ENCODE measurements around the gene NME4. TPM values are rescaled to one million over a fixed set of nuclear protein-coding genes. Genes with fewer than 3 reads are reported as not detected.
"Not testable (repeated sequence)": the region's sequence is repeated elsewhere in the genome, so short reads cannot be mapped to it uniquely, and the experiment has no call there.

Gene NME4
- polyA plus RNA-seq, 3 donors: 108 to 146 (median 134) TPM

DNA sequence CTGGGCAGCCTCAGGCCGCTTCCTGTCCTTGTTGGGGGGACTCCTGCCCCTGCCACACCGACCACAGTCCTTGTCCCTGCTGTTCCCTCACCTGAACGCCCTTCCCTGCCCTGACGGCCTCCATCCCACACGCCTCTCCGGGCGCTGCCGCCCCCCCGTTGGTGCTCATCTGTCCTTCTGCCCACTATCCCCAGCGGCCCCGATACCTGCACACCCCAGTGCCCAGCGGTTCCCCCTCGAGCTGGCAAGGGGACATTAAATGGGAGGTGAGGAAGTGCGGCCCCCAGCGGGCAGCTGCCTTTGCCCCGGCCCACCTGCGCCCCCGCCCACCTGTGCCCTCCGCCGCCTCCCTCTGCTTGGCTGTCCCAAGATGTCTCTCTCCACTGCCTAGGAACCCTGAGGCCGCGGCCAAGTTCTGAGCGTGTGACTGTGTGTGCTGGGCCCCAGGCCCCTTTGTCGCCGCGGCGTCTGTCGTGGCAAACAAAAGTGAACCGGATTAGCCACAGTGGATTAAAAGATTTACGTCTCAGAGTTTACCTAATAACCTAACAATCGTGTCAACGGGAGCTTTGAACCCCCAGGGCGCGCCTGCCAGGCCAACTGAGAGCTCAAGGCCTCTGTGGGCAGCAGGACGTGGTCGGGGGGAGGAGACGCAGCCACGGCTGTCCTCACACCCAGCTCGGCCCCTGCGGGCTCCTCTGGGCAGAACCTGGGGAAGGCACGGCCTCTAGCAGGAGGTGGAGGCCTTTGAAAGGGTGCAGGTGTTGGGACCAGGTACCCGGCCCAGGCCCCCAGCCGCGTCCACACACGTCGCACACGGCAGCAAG, 36.9 kb upstream of the NME4 start:
- DNase-seq (ENCODE audit: extremely low read depth in 1 of 11, low read depth in 9 of 11, low spot score in 4 of 11): no peak

DNA sequence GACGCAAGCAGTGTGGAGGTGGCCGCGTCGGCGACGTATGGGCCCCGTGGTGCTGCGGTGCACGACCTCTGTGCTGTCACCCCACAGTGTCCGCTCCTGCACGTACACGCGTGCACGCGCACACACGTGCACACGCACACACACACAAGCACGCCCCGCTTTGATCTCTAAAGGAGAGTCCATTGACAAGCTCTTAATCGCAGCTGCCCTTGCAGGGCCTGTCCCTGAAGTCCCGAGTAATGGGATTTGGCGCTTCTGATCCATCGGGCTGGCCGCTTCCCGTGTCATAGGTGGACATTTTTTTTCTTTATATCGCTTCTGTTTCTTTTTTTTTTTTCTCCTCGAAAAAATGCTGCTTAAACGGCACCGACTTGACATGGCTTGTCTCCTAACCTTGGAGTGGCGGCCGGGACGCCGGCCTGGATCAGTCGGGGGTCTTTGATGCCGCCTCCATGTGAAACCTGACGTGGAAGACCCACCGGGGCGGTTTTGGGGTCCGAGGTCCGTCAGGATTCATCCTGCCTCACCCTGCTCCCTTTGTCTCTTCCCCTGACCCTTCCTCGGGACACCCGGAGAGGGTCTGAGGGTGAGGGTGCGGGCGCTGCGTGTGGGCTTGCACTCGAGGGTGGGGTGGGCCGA, 36.2 kb upstream of the NME4 start:
- DNase-seq (ENCODE audit: extremely low read depth in 1 of 11, low read depth in 9 of 11, low spot score in 4 of 11): no peak

DNA sequence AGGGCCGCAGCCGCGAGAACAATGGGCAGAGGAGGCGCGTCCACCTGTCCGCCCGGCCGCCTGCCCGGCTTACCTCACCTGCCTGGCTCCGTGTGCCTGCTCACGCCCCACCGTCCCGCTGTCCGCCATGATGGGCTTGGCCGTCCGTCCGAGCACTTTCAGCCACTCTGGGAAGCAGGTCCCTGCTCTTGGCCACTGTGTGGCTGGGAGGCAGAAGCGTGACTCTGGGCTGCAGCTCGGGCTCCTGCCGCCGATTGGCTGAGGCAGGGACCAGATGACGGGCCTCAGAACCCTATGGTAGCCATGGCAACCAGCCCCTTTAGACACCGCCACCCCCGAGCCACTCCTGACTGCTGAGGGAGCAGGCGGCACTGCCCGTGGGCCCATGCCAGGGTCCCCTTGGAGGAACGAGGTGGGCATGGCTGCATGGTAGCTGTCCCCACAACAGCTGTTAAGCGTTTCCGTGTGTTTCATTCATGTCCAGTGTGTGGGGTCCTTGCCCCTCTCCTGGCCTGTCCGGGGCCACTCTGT, 35.6 kb upstream of the NME4 start:
- DNase-seq (ENCODE audit: extremely low read depth in 1 of 11, low read depth in 9 of 11, low spot score in 4 of 11): no peak

DNA sequence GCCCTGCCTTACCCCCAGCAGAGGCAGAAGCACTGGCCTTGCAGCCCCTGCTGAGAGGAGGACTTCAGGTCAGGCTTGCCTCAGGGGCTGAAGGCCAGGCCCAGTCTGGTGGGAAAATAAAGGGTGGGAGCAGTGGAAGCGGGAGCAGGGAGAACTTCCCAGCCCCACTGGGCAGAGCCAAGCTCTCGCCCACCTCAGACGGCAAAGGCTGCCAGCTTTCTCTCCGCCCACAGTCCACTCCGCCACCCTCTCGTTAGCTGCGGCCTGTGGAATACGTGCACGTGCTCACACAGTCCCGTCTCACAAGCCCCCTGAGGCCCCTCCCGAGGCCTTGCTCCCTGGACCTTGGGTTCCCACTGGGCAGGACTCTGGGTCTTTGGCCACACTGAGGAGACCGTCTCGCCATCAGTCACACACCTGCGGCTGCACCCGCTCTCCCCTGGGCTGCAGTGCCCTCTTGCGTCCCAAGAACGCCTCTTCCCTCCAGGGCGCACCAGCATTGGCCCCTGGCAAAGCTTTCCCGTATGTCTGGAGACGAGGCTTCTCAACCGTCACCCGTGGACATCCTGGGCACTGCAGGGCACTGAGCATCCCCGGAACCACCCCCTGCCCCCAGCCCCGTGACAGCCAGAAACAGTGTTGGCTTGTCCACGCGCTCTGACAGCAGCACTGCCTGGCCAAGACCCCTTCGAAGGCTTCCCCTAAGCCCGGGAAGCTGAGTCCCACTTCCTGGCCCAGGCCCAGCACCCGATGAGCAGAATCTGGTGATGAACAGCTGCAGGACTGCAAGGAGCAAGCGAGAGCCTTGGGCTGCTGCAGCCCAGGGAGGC, 34.9 kb upstream of the NME4 start:
- peak in 1 of 11 donors; percentile 44 for DNase-seq (ENCODE audit: extremely low read depth in 1 of 11, low read depth in 9 of 11, low spot score in 4 of 11)

DNA sequence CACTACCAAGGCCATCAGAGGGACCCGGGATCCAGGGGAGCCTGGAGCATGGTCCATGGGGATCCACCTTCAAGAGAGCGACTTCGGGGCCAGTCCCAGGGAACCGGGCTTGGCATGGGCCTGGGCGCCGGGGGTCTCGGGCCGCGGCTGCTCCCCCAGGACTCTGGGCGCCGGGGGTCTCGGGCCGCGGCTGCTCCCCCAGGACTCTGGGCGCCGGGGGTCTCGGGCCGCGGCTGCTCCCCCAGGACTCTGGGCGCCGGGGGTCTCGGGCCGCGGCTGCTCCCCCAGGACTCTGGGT, 34.3 kb upstream of the NME4 start:
- DNase-seq (ENCODE audit: extremely low read depth in 1 of 11, low read depth in 9 of 11, low spot score in 4 of 11): not testable (repeated sequence)

DNA sequence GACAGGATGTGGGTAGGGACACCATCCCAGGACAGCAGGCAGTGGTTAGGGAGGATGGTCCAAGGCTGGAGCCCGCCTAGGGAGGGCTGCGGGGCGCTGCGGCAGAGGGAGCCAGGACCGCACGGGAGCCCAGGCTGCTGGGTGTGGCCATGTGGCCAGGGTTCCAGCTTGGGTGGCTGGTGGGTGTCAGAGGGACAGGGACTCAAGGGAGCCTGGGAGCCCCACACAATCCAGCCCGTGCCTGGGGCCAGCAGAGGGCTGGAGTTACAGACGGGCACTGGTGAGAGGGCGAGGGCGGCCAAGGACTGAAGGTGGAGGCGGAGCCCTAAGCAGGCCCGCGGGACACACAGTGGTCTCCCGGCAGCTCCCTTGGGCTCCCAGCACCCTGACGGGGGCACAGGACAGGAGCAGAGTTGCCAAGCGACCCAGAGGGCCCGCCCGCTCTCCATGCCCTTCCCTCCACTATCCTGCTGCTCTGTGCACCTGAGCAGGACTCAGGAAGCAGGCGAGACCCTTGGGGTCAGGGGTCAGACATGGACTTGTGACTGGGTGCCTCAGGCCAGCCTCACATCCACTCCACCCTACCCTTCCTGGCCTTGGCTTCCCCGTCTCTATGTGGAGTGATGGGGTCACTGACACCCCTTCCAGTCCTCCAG, 33.8 kb upstream of the NME4 start:
- no peak for DNase-seq (ENCODE audit: extremely low read depth in 1 of 11, low read depth in 9 of 11, low spot score in 4 of 11)

DNA sequence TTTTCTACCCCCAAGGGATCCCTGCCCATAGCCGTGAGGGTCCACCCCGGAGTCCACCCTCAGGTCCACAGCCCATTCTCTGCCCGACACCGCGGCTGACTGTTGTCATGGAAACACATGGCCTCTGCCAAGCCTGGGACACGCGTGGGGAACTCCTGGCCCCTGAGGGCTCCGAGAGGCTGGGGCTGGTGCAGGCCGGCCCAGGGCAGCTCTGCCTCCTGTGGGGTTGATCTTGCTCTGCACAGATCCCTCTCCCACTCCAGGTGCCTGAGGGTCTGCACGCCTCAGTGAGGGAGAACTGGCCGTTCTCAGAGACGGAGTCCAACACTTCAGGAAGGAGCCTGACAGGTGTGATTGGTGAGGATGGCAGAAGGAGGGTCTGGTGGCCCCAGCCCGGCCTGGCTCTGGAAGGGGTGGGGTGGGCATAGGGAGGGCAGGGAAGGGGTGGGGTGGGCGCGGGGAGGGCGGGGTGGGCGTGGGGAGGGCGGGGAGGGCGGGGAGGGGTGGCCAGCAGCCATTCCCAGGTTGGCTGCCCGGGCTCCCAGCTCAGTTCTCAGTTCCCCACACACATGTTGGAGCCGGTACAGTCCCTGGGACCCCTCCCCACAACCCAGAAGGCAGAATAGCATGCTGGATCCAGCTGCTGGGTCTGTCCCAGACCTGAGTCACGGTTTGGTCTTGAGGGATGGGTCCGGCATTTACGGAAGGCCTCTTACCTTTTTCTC, 33.1 kb upstream of the NME4 start:
- DNase-seq (ENCODE audit: extremely low read depth in 1 of 11, low read depth in 9 of 11, low spot score in 4 of 11): no peak

DNA sequence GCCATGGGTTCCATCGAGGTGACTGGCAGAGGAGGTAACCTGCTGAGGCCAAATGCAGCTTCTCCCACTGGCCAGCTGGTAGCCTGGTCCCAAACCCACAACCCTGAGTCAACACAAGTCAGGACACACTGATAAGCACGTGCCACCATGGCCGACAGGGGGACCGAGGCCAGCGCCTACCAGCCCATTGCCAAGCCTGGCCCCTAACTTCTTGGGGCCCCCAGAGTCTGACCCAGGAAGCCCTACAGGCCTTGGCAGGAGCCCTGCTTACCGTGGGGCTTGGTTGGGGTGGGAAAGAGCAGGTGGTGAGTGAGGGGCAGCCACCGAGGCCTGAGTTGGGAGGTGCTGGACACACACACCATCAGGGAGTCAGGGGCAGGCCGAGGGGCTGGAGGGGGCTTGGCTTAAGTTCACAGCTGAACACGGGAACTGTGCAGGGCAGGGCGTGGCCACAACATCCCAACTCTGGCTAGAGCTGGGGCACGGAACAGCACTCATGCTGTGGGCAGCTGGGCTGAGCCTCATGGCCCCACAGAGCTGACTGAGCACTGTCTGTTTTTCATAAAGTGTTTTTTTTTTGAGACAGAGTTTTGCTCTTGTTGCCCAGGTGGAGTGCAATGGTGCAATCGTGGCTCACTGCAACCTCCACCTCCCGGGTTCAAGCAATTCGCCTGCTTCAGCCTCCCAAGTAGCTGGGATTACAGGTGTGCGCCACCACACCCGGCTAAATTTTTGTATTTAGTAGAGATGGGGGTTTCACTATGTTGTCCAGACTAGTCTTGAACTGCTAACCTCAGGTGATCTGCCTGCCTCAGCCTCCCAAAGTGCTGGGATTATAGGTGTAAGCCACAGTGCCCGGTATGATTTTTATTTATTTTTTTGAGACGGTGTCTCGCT, 32.2 kb upstream of the NME4 start:
- DNase-seq (ENCODE audit: extremely low read depth in 1 of 11, low read depth in 9 of 11, low spot score in 4 of 11): no peak

DNA sequence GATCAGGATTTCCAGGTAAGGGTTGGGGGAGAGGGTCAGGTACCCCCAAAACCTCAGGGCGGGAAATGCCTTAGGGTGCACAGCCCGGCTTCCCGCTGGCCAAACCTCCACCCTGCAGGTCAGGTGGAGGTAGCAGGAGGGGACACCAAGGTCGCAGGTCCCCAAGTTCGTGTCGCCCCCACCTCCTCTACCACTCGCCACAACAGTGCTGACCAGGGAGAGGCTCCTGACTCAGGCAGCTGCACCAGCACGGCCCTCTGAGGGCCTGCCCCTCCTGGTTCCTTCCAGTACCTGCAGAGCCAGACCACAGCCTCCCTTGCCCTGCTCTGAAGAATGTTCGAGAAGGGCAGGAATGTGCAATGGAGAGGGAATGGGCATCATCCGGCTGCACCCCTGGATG, 30.5 kb upstream of the NME4 start:
- no peak for DNase-seq (ENCODE audit: extremely low read depth in 1 of 11, low read depth in 9 of 11, low spot score in 4 of 11)

DNA sequence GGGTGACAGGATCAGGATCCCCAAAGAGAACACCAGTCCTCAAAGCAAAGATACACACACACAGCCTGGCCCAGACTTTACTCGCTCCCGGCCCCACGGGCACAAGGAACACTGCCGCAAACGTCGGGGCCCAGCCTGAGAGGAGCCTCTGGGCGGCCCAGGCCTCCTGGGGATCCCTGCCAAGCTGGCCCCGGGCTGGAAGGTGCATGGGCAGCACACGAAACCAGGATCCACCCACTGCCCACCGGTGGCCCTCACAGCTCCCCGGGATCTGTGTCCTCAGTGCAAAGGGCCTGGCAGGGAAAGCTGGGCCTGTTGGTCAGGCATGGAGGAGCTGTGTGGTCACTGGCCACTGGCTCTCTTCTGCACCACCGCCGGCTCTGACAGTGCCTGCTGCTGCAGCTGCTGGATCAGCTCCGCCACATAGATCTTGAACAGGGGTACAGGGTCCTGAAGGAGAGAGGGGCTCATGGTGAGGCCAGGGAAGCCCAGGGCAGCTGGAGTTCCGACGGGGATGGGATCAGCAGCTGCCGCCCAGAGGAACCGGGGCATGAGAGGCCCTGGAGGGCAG, 29.6 kb upstream of the NME4 start:
- DNase-seq (ENCODE audit: extremely low read depth in 1 of 11, low read depth in 9 of 11, low spot score in 4 of 11): no peak

DNA sequence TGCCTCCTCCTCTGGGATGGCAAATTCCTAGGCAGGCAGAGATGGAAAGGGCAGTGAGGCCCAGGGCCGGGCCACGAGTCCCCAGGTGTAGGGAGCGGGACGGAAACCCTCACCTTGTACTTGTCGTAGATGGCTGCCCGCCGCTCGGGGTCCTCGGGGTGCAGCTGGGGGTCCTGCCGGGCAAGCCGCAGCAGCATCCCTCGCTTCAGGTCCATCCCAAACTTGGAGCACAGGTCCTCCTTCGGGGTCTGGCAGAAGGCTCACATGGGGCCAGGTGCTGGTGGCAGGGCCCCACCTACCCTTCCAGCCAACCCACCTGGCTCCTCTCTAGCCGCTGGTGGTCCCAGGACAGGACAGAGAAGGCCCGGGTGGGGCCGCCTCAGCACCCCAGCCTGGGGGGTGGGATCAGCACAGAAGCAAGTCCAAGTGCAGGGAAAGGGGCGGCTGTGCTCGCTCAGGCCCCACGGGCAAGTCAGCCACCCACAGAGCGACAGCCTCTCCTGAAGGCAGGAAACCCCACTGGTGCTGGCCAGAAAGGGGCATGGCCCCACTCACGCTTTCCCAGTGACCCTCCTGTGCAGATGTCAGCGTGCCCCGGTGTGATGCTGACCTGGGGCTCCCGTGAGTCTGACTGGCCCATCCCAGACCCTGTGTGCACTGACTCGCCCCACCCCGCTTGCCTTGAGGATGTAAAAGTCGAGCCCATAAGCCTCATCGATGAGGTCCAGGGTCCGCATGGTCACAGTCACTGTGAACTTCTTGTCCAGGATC, 28.4 kb upstream of the NME4 start:
- no peak for DNase-seq (ENCODE audit: extremely low read depth in 1 of 11, low read depth in 9 of 11, low spot score in 4 of 11)

DNA sequence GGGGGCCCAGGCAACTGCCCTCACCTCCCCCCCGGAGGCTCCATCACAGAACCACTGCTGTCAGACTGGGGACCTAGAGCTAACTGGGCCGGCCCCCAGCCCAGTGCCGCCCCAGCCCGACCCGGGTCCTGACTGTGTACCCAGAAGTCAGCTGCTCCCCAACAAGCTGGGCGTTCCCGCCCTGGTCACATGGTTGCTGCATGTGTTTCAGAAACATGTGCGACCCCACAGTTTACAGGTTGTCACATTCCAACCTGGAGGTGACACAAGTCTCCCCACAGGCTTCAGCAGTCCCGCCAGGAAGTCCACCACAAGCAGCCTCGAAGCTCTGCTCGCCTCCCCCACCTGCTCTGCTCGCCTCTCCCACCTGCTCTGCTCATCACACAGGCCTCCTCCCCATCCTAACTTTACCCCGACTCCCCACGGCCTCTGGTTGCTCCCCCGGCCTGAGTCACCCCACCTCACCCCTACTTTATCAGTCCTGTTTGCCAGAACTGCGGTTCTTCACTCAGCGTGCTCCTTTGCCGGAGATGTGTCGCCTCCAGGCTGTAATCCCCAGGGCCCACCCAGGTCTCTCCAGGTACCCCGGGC, 27.6 kb upstream of the NME4 start:
- no peak for DNase-seq (ENCODE audit: extremely low read depth in 1 of 11, low read depth in 9 of 11, low spot score in 4 of 11)

DNA sequence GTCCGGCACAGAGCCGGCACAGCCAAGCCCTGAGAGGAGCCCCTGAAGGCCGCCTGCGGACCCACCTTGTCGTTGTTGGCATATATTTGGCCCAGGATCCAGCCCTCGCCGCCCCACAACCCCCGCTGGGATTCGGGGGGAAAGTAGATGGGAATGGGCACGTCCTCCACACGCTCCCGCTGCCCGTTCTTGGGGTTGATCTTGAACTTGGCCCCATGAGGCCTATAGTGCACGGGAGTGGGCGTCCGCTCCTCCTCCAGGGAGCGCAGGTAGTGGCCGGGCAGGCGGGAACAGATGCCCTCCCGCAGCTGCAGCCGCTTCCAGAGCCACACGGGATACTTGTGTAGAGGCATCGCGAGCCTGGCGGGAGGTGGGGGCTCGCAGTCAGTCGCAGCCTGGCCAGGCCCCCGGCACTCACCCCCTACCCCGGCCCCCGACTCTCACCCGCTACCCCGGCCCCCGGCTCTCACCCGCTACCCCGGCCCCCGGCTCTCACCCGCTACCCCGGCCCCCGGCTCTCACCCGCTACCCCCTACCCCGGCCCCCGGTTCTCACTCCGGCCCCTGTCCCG, 27.0 kb upstream of the NME4 start:
- no peak for DNase-seq (ENCODE audit: extremely low read depth in 1 of 11, low read depth in 9 of 11, low spot score in 4 of 11)

DNA sequence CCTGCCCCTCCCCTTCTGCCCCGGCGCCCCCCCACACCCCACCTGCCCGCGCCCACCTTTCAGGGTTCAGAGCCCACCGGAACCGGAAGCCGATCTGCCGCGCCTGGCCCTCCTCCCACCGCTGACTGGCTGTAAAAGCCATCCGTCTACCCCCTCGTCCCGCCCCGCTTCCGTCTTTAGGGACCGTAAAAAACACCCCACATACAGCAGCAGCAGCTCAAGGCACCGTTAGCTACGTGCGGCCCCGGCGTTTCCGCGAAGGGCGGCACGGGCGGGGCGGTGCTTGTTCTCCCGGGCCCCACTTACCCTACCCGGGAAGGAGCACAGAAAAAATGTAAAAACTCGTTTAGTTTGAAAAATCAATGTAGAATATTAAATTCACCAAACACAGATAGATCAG, 26.6 kb upstream of the NME4 start, which contains the start of gene MRPL28:
MRPL28 (minus strand) TSS at position 96 of the 400 bp plus-strand sequence. CDS start 320 bp downstream, outside the sequence.
- DNase-seq (ENCODE audit: extremely low read depth in 1 of 11, low read depth in 9 of 11, low spot score in 4 of 11): peak; percentile 83 to 93 (median 89)

DNA sequence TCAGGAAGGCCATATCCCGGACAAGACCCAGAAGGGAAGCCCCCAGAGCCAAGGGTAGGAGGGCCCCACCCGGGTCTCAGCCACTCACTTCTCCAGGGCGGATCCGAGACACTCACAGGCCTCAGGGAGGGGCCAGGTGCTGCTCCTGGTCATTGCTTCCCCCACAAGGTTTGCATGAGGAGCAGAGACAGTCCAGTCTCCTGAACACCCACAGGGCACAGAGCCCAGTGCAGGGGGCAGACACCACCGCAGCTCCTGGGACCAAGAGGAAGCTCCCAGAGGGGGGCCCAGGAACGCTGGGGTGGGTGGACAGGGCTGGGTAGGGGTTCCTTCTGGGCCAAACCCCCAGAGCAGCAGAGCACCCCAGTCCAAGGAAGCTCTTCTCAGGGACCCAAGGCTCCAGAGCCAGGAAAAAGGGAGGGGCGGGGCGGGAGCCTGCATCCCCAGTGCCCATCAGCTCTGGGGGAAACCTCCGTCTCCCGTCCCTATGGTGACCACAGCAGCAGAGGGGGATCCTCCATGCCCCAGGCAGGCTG, 26.0 kb upstream of the NME4 start:
- DNase-seq (ENCODE audit: extremely low read depth in 1 of 11, low read depth in 9 of 11, low spot score in 4 of 11): no peak
